GM21529 (cell line): ENCODE data around the gene RAB35.

Experiments used
- ATAC-seq: cut with Tn5 transposase; IDR thresholded peaks from one replicate; pipeline ENCODE4 v1.9.1; 2021; ENCODE audit not compliant: unreplicated experiment

The RAB35 gene

GRCh38 chr12:120089796-120090195 is 26.8 kb downstream of the RAB35 start:
- no peak for ATAC-seq

DNA sequence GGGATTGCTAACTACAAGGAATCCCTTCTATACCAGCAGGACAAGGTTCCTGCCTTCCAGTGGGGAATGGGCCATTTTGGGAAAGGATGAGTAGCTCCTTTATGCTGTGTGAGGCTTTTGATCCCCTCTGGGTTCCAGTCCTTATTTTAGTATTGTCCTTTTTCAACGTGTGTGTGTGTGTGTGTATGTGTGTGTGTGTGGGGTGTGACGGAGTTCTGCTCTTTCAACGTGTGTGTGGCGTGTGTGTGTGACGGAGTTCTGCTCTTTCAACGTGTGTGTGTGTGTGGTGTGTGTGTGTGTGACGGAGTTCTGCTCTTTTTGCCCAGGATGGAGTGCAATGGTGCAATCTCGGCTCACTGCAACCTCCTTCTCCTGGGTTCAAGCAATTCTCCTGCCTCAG is 27.4 kb downstream of the RAB35 start:
- ATAC-seq: no peak

DNA sequence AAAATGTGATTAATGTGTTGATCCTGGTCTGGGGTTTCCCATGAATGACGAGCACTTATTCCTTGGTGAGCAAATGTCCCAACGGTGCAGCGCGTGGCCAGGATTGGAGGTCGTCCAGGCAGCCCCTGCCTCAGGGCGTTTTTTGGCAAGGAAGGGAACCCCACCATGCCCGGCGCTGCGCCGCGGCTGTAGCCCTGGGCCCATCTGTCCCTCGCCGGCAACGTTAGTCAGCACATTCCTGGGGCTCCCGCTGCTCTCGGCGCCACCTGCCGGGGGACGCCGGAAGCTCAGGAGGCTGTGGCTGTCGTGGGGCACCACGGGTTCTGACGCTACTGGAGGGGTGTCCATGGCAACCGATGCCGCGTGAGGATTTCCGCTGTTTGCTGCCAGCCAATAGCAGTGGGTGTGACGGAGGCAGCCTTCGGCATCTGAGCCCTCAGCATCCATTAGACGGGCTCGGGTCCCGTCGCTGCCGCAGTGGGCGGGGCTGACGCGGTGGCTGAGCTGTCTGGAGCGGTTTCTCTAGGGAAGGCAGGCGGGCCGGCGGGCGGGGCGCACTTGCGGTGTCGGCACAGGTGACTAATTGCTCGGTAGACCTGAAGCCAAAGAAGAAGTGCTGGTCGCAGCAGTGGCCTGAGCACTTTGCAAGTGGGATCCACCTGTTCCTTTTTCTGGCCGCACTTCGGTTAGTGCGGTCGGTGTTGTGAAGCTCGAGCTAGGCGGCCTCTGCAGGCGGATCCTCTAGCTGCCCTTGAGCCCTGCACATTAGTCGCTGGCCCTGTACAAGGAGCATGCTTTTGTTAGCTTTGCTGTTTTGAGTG is 29.5 kb downstream of the RAB35 start:
- peak; percentile 97 for ATAC-seq

DNA sequence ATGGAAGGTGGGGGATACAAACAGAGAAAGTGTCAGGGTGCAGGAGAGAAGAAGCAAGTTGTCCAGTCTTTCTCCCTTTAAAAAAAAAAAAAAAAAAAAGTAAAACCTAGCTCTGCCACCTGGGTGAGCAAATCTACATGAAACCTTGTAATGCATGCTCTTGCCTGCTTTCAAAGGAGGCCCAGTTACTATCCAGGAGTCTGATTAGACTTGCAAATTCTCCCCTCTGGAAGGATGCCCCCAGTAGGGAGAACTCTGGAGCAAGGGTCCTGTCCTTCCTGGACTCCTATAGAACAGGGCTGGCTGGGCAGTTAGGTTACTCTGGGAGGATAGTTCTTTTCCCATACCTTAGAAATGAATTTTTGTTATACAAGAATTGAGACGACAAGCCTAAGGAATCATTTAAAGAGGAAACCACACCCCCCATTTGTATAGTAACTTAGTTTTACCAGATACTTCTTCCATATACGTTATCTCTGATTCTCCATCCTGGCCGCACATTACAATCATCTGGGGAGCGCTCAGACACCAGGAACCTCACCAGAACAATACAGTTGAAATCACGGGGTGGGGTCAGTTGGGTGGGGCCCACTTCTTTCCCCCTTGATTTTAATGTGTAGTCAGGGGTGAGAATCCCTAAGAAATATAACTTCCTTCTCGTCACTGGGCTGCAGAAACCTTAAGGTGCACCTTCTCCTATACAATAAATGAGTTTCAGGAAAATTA is 30.5 kb downstream of the RAB35 start:
- no peak for ATAC-seq

DNA sequence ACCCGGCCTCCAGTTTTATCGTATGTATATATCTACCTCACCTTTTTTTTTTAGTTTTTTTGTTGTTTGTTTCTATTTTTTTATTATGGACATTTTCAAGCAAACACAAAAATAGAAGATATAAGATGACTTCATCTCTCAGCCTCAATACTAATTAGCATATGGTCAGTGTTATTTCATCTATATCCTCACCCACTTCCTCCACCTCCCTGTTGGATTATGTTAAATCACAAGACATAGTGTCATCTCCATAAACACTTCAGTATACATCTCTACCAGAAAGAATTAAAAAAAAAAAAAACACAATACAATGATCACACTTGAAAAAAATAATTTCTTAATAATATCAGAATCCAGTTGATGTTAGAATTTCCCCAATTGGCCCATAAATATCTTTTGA is 34.9 kb downstream of the RAB35 start:
- no peak for ATAC-seq

GRCh38 chr12:120079411-120080400 is 36.8 kb downstream of the RAB35 start:
- ATAC-seq: no peak

DNA sequence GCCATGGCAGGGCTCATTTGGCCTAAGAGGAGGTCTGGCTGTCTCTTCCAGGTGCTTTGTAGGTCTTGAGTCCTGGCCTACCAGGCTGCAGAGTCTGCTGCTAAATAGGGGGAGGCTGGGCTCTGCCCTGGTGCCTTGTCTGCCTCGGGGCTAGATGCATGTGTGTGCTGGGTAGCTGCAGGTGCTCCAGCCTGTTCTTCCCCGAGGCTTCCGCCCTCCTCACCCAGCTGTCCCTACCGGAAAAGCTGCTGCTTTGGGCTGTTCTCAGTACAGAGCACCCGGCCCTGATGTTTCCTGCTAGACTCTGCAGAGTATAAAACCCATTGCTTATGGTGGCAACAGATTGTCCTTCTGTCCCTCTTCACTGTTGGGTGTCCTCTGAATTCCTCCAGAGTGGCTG is 37.7 kb downstream of the RAB35 start:
- no peak for ATAC-seq

GRCh38 chr12:120077260-120077659 is 39.3 kb downstream of the RAB35 start:
- no peak for ATAC-seq

GRCh38 chr12:120076651-120077050 is 39.9 kb downstream of the RAB35 start:
- no peak for ATAC-seq

GRCh38 chr12:120075034-120075616 is 41.4 kb downstream of the RAB35 start:
- no peak for ATAC-seq

- no peak for ATAC-seq
Measured at GRCh38 chr12:120072472-120073249, 43.9 kb downstream of the RAB35 start.

DNA sequence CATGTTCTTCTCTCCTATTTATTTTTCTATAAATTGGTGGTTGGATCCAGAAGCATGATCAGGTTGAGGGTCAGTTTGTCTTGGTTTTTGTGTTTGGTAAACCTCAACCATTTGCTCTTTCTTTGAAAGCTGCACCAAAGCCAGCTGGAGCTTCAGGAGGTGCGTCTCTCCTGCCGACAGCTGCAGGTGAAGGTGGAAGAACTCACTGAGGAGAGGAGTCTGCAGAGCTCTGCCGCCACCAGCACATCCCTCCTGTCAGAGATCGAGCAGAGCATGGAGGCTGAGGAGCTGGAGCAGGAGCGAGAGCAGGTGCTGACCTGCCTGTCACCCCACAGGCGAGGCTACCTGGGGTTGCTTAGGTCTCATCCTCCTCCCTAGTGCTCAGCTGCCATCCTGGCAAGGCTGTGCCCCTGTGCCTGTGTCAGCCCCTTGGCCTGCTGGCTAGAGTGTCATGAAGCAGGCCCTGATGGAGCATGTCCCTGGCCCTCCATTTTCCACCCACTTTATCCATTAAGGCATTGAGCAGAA is 45.0 kb downstream of the RAB35 start:
- ATAC-seq: no peak

- ATAC-seq: no peak
Measured at GRCh38 chr12:120069278-120069677, 47.3 kb downstream of the RAB35 start.

- ATAC-seq: no peak
Measured at GRCh38 chr12:120067901-120068300, 48.7 kb downstream of the RAB35 start.

GRCh38 chr12:120067084-120067869 is 49.3 kb downstream of the RAB35 start:
- ATAC-seq: no peak

DNA sequence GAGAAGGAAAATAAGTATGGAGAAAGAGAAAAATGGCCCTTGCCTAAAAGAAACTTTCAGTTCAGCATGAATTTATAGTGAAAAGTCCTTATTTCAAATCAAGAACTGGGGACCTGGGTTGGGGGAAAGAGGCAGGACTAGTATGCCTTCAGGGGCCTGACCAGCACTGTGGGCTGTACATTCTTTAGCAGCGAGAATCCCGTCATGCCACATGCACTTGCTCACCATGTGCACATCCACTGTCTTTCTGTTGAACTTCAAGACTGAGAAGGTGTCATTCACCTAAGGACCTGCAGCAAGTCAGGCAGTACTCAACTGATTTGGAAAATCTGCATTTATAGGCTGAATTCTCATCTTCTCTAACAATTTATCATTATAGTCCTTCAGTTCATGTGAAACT is 50.2 kb downstream of the RAB35 start:
- ATAC-seq: no peak

- ATAC-seq: no peak
Measured at GRCh38 chr12:120065472-120065871, 51.1 kb downstream of the RAB35 start.

DNA sequence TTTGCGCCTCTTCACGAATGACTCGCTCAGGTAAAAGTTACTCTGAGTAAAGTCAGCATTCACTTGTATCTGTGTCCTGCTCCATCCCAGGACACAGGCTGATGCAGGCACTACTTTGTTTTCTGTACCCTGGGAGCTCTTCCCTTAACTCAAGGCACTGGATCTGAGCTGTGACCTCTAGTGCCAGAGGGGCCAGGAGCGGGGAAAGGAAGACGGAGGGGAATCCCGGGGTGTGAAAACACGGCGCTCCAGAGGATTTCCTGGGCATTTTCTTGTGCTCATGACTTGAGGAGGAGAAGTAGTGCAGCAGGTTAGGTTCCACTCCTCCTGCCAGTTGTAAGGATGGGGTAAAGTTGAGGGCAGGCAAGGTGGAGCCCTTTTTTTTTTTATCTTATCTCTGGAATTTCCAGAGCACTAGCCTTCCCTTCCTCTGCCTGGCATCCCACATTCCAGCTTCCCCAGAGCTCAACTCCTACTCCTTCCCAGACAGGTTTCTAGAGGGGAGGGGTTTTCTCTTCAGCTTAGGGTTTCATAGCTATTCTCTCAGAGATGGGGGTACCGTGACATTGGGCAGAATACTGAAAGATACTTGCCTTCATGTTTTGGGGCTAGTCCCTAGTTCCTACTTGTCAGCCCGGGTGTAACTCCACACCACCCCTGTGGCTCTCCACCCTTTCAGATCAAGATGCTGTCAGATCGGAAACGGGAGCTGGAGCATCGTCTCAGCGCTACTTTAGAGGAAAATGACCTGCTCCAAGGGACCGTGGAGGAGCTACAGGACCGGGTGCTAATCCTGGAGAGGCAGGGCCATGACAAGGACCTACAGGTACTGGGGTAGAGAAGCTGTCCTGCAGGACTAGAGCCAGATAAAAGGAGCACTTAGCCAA is 52.3 kb downstream of the RAB35 start:
- ATAC-seq: no peak
